ENCODE results near the gene TTLL10.
A peak's percentile ranks its signal among the peaks of the same experiment; 100 is the strongest.

The TTLL10 gene

GRCh38 chr1:1227386-1227785, 53.7 kb downstream of the TTLL10 start:
- no peak overlapping the region for H3K4me3 ChIP-seq
- H3K27ac ChIP-seq = no peak overlapping the region

GRCh38 chr1:1228187-1228586, 54.5 kb downstream of the TTLL10 start:
- H3K27ac ChIP-seq = no peak overlapping the region

GRCh38 chr1:1228596-1229321, 55.1 kb downstream of the TTLL10 start:
- H3K4me3 ChIP-seq = no peak overlapping the region
- no peak overlapping the region for H3K27ac ChIP-seq

More at GRCh38 chr1:1228187-1228586, 54.5 kb downstream of the TTLL10 start:
- H3K4me3 ChIP-seq = no peak overlapping the region

GRCh38 chr1:1229770-1230169, 56.1 kb downstream of the TTLL10 start:
- H3K4me3 ChIP-seq = no peak overlapping the region

GRCh38 chr1:1230656-1231399, 57.1 kb downstream of the TTLL10 start:
- Histone ChIP-seq H3K27ac (peak overlapping the region in 20 of 21 experiments; percentile 88 to 99 (median 97)), H3K4me3 (peak overlapping the region; percentile 62 to 97 (median 83))

More at GRCh38 chr1:1229770-1230169, 56.1 kb downstream of the TTLL10 start:
- no peak overlapping the region for H3K27ac ChIP-seq

GRCh38 chr1:1231400-1232207, 57.9 kb downstream of the TTLL10 start, which contains the start of gene SDF4:
SDF4 (minus strand) TSS chr1:1232001; CDS start chr1:1228772, 3,229 bp downstream.
- H3K27ac ChIP-seq = peak within 1 kb of the TSS; percentile 88 to 99 (median 97)
- peak within 1 kb of the TSS; percentile 62 to 97 (median 83) for H3K4me3 ChIP-seq

GRCh38 chr1:1232208-1232795, 58.6 kb downstream of the TTLL10 start, which contains the start of gene B3GALT6:
B3GALT6 (plus strand) TSS chr1:1232237; CDS start chr1:1232279, 42 bp downstream.
- Histone ChIP-seq H3K4me3 (peak within 1 kb of the TSS; percentile 62 to 97 (median 83)), H3K27ac (peak within 1 kb of the TSS; percentile 88 to 99 (median 97))

- Histone ChIP-seq H3K27ac (peak overlapping the region in 7 of 21 experiments; percentile 11 to 58 (median 37)), H3K4me3 (peak overlapping the region in 6 of 7 experiments; percentile 11 to 41 (median 28))
Observed at GRCh38 chr1:1232796-1233566, 59.3 kb downstream of the TTLL10 start.

GRCh38 chr1:1233567-1233892, 59.9 kb downstream of the TTLL10 start:
- Histone ChIP-seq H3K27ac (no peak overlapping the region), H3K4me3 (no peak overlapping the region)

GRCh38 chr1:1234180-1234808, 60.6 kb downstream of the TTLL10 start:
- no peak overlapping the region for H3K4me3 ChIP-seq

GRCh38 chr1:1235016-1235744, 61.5 kb downstream of the TTLL10 start:
- Histone ChIP-seq H3K27ac (no peak overlapping the region), H3K4me3 (no peak overlapping the region)

More at GRCh38 chr1:1234180-1234808, 60.6 kb downstream of the TTLL10 start:
- H3K27ac ChIP-seq = no peak overlapping the region

- no peak overlapping the region for H3K4me3 ChIP-seq
- peak overlapping the region in 5 of 21 experiments; percentile 12 to 77 (median 43) for H3K27ac ChIP-seq
Observed at GRCh38 chr1:1236176-1236763, 62.6 kb downstream of the TTLL10 start.

- Histone ChIP-seq H3K4me3 (no peak overlapping the region), H3K27ac (peak overlapping the region in 8 of 21 experiments; percentile 1 to 77 (median 45))
Observed at GRCh38 chr1:1236945-1237873, 63.5 kb downstream of the TTLL10 start.

- Histone ChIP-seq H3K4me3 (no peak overlapping the region), H3K27ac (peak overlapping the region in 11 of 21 experiments; percentile 1 to 77 (median 51))
Observed at GRCh38 chr1:1237874-1238701, 64.4 kb downstream of the TTLL10 start.

GRCh38 chr1:1238702-1239178, 65.1 kb downstream of the TTLL10 start:
- no peak overlapping the region for H3K4me3 ChIP-seq
- H3K27ac ChIP-seq = peak overlapping the region in 7 of 21 experiments; percentile 10 to 60 (median 49)

Measured in skin epidermis (tissue), 12 donors.